ENCODE measurements around the gene ANKLE1.

ANKLE1 gene

GRCh38 chr19:17256130-17256529 lies 25.6 kb upstream of the ANKLE1 start:
- no peak for TF ChIP-seq Cebpa-rat (IDR thresholded peaks at IDR 0.05)
- Histone ChIP-seq H3K4me2 (no peak overlapping the region), H3K9ac (no peak overlapping the region), H3K4me1 (peaks cover 0 to 18% (median 12%) of the 10 kb centered on the region in 10 experiments; a peak in 11 of 20 replicates), H4K20me1 (no peaks in the 10 kb centered on the region), H3K4me3 (no peak overlapping the region), H3K36me3 (no peaks in the 10 kb centered on the region), H3K27me3 (no peaks in the 10 kb centered on the region), H3K9me3 (replicated peaks in 1 of 11) (no peaks in the 10 kb centered on the region), H3K27ac (no peak overlapping the region)

DNA sequence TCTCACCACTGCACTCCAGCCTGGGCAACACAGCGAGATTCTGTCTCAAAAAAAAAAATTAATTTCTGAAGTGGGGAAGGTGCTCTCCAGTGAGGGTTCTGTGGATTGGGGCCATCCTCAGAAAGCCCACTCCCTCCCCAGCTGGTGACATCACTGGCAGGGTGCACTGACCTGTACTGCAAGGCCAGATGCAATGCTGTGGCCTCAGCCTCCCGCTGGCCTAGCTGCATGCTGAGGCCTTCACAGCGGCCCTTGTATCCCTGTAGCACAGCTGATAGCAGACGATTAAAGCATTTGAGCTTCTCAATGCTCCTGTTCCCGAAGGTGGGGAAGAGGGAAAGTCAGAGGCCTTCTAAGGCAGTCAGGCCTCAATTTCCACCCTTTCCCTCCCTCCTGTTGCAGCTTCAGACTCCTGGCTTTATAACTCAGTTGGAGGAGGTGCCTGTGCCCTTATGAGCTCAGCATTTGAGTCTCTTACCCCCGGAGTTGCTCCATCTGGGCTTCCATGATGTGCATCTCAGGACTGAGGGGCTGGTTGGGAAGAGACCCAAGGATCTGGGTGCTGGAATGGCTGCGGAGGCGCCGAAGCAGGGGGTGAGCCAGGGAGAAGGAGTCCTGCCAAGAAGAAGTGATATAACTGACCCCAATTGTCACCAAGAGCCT lies 22.5 kb upstream of the ANKLE1 start:
- no peak overlapping the region for H3K4me3 ChIP-seq
- no peaks in the 10 kb centered on the region for H4K20me1 ChIP-seq
- H3K9ac ChIP-seq = 0 out of 22 replicates have a peak overlapping the region, but pooled peaks of 1 of the 11 experiments have one; percentile 9
- TF ChIP-seq Cebpa-rat (IDR thresholded peaks at IDR 0.05) = no peak
- no peaks in the 10 kb centered on the region for H3K27me3 ChIP-seq
- no peak overlapping the region for H3K4me2 ChIP-seq
- no peaks in the 10 kb centered on the region for H3K36me3 ChIP-seq
- H3K27ac ChIP-seq = no peak overlapping the region
- no peaks in the 10 kb centered on the region for H3K9me3 ChIP-seq (replicated peaks in 1 of 11)
- H3K4me1 ChIP-seq = peaks cover 0 to 28% (median 15%) of the 10 kb centered on the region in 10 experiments; a peak in 14 of 20 replicates

DNA sequence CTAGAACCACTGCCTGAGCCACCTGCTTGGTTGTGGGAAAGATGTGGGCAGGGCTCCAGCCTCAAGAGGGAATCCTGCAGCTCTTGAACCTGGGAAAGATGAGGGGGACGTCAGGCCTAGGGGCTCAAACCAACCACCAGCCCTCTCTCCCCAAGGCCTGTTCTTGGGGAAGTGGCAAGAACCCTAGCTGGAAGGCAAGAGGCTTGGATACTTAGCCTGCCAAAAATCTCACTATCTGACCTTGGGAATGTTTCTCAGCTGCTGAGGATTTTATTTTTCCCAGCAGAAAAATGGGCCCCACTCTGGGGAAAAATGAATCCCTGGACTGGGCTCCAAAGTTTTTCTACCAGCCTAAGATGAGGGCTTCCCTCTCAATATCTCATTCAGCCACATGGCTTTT lies 21.8 kb upstream of the ANKLE1 start:
- Histone ChIP-seq H3K27ac (no peak overlapping the region), H4K20me1 (no peaks in the 10 kb centered on the region), H3K4me1 (peaks cover 4 to 28% (median 15%) of the 10 kb centered on the region in 10 experiments; a peak in 19 of 20 replicates), H3K4me3 (no peak overlapping the region), H3K4me2 (no peak overlapping the region), H3K9ac (no peak overlapping the region), H3K9me3 (replicated peaks in 1 of 11) (no peaks in the 10 kb centered on the region), H3K27me3 (no peaks in the 10 kb centered on the region), H3K36me3 (no peaks in the 10 kb centered on the region)
- no peak for TF ChIP-seq Cebpa-rat (IDR thresholded peaks at IDR 0.05)

- Histone ChIP-seq H3K36me3 (no peaks in the 10 kb centered on the region), H3K27ac (no peak overlapping the region), H3K9ac (no peak overlapping the region), H4K20me1 (no peaks in the 10 kb centered on the region), H3K4me3 (no peak overlapping the region), H3K27me3 (no peaks in the 10 kb centered on the region), H3K4me2 (peak overlapping the region in 1 of 11 experiments; percentile 7; a peak in 1 of 22 replicates), H3K9me3 (replicated peaks in 1 of 11) (no peaks in the 10 kb centered on the region), H3K4me1 (peaks cover 12 to 31% (median 19%) of the 10 kb centered on the region in 10 experiments; a peak in 19 of 20 replicates)
- no peak for TF ChIP-seq Cebpa-rat (IDR thresholded peaks at IDR 0.05)
These were observed 20.8 kb upstream of the ANKLE1 start for GRCh38 chr19:17260842-17261325.

DNA sequence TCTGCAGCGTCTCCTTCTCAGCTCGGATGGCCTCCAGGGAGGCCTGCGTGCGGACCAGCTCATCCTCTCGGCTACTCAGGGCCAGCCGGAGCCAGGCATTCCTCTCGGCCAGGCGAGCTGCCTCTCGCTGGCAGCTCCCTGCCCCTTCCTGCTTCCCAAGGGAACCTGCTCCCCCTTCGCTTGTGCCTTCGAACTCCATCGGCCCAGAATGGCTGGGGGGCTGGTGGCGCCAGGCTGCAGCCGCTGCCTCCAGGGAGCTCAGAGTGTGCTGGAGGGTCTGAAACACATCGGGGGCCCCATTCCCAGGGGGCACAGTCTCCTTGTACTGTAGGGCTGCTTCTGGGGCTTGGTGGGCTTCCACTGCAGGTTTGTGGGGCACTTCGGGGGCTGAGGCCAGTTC lies 19.1 kb upstream of the ANKLE1 start:
- H3K4me1 ChIP-seq = peaks cover 20 to 40% (median 28%) of the 10 kb centered on the region in 10 experiments
- H3K9me3 ChIP-seq (replicated peaks in 1 of 11) = no peaks in the 10 kb centered on the region
- 0 out of 22 replicates have a peak overlapping the region, but pooled peaks of 1 of the 11 experiments have one; percentile 7 for H3K27ac ChIP-seq
- no peaks in the 10 kb centered on the region for H3K36me3 ChIP-seq
- no peaks in the 10 kb centered on the region for H4K20me1 ChIP-seq
- H3K9ac ChIP-seq = peak overlapping the region in 3 of 11 experiments; percentile 7 to 33 (median 24); a peak in 3 of 22 replicates
- no peak for TF ChIP-seq Cebpa-rat (IDR thresholded peaks at IDR 0.05)
- H3K4me2 ChIP-seq = no peak overlapping the region
- H3K4me3 ChIP-seq = no peak overlapping the region
- no peaks in the 10 kb centered on the region for H3K27me3 ChIP-seq

DNA sequence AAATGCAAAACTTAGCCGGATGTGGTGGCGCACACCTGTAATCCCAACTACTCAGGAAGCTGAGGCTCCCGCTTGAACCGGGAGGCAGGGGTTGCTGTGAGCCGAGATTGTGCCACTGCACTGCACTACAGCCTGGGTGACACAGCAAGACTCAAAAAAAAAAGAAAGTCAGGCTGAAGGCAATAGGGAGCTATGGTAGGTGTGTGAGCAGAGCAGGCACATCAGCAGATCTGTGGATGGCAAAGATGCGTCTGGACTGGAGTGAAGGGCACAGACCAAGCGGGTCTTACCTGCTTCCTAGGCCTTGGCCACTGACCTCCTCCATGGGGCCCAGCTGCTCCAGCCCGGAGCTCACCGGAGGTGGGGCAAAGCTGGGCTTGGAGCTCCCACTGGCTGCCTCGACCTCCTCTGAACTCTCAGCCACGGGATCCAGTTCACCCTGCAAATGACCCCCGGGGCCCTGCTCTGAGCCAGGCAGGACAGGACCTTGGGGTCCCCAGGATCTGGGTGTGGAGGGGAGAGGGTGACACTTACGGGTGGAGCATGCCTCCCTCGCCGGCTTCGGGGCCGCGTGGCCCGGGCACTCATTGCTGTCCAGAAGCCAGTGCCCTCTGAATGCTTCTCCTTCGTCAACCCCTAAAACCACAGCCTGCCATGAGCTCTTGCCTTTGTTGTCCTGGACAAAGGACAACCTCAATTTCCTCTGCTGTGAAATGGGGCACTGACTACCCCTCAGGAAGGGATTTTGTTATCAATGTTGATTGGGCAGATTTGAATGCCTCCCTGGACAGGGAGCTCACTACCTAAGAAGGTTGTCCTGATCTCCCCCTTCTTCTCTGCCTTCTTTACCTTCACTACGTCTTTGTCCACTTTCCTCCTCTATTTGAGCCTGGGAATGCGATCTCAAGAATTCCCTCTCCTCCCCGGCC lies 17.7 kb upstream of the ANKLE1 start:
- peak overlapping the region in 9 of 11 experiments; percentile 33 to 70 (median 50); a peak in 13 of 22 replicates for H3K4me2 ChIP-seq
- no peak overlapping the region for H3K4me3 ChIP-seq
- peak overlapping the region in 2 of 11 experiments; percentile 10 to 29; a peak in 3 of 22 replicates for H3K9ac ChIP-seq
- H4K20me1 ChIP-seq = no peaks in the 10 kb centered on the region
- H3K36me3 ChIP-seq = peaks cover 3 to 5% (median 4%) of the 10 kb centered on the region in 11 experiments; a peak in 19 of 22 replicates
- H3K27me3 ChIP-seq = no peaks in the 10 kb centered on the region
- no peaks in the 10 kb centered on the region for H3K9me3 ChIP-seq (replicated peaks in 1 of 11)
- H3K27ac ChIP-seq = peak overlapping the region in 7 of 11 experiments; percentile 1 to 46 (median 22); a peak in 7 of 22 replicates
- TF ChIP-seq Cebpa-rat (IDR thresholded peaks at IDR 0.05) = no peak
- peaks cover 33 to 52% (median 40%) of the 10 kb centered on the region in 10 experiments for H3K4me1 ChIP-seq

GRCh38 chr19:17264641-17264979 lies 17.1 kb upstream of the ANKLE1 start, which contains the start of gene USHBP1:
TSS of gene USHBP1 (minus strand) at chr19:17264745. CDS start at chr19:17264299, 446 bp downstream.
- no peak within 1 kb of the TSS for H3K4me3 ChIP-seq
- H3K36me3 ChIP-seq = peaks cover 9 to 12% (median 11%) of the 10 kb centered on the region in 11 experiments; a peak in 20 of 22 replicates
- peak within 1 kb of the TSS in 7 of 11 experiments; percentile 6 to 46 (median 32); a peak in 8 of 22 replicates for H3K27ac ChIP-seq
- H3K4me2 ChIP-seq = peak within 1 kb of the TSS; percentile 33 to 70 (median 47); a peak in 21 of 22 replicates
- H3K9me3 ChIP-seq (replicated peaks in 1 of 11) = no peaks in the 10 kb centered on the region
- H3K4me1 ChIP-seq = peaks cover 34 to 54% (median 41%) of the 10 kb centered on the region in 10 experiments
- H3K27me3 ChIP-seq = no peaks in the 10 kb centered on the region
- TF ChIP-seq Cebpa-rat (IDR thresholded peaks at IDR 0.05) = no peak
- H4K20me1 ChIP-seq = no peaks in the 10 kb centered on the region
- H3K9ac ChIP-seq = peak within 1 kb of the TSS in 8 of 11 experiments; percentile 4 to 46 (median 31); a peak in 12 of 22 replicates

- Histone ChIP-seq H4K20me1 (no peaks in the 10 kb centered on the region), H3K4me3 (peak overlapping the region in 2 of 10 experiments; percentile 40 to 41; a peak in 2 of 20 replicates), H3K36me3 (peaks cover 12 to 26% (median 23%) of the 10 kb centered on the region in 11 experiments), H3K9ac (peak overlapping the region in 8 of 11 experiments; percentile 35 to 62 (median 54); a peak in 13 of 22 replicates), H3K4me2 (peak overlapping the region; percentile 38 to 71 (median 58)), H3K9me3 (replicated peaks in 1 of 11) (no peaks in the 10 kb centered on the region), H3K4me1 (peaks cover 34 to 48% (median 41%) of the 10 kb centered on the region in 10 experiments), H3K27me3 (no peaks in the 10 kb centered on the region), H3K27ac (peak overlapping the region in 10 of 11 experiments; percentile 25 to 80 (median 66); a peak in 20 of 22 replicates)
- TF ChIP-seq Cebpa-rat (IDR thresholded peaks at IDR 0.05) = no peak
These were observed 15.7 kb upstream of the ANKLE1 start for GRCh38 chr19:17266026-17266425.

Data from BLaER1 treated with 17β-estradiol and CSF1 and Interleukin-3, amounts not matched to agents 10 nM and 100 nM (cell line).